ENCODE measurements around the gene CCNF.
"Not testable (repeated sequence)": the region's sequence is repeated elsewhere in the genome, so short reads cannot be mapped to it uniquely, and the experiment has no call there.

DNA sequence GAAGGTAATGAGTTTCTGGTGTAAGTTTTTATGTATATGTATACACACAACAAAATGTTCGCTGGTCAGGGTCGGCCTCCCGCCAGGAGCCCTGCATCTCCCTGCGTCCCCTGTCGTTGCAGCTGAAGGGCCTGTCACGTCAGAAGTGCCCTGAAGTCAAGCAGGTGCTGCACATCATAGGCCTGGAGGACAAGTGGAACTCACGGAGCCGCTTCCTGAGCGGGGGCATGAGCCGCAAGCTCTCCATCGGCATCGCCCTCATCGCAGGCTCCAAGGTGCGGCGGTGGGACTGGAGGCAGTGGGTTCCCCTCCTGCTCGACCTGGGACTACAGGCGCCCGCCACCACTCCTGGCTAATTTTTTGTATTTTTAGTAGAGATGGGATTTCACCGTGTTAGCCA is 43.3 kb upstream of the CCNF start:
- TF ChIP-seq, protein P1, sequence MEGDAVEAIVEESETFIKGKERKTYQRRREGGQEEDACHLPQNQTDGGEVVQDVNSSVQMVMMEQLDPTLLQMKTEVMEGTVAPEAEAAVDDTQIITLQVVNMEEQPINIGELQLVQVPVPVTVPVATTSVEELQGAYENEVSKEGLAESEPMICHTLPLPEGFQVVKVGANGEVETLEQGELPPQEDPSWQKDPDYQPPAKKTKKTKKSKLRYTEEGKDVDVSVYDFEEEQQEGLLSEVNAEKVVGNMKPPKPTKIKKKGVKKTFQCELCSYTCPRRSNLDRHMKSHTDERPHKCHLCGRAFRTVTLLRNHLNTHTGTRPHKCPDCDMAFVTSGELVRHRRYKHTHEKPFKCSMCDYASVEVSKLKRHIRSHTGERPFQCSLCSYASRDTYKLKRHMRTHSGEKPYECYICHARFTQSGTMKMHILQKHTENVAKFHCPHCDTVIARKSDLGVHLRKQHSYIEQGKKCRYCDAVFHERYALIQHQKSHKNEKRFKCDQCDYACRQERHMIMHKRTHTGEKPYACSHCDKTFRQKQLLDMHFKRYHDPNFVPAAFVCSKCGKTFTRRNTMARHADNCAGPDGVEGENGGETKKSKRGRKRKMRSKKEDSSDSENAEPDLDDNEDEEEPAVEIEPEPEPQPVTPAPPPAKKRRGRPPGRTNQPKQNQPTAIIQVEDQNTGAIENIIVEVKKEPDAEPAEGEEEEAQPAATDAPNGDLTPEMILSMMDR (IDR thresholded peaks at IDR 0.05), result not testable (repeated sequence)
- TF ChIP-seq POLR2A (IDR thresholded peaks at IDR 0.05), result not testable (repeated sequence)

Data from thyroid gland (tissue), 4 donors.